A204.1 (cell line): ENCODE measurements around the gene CA10.

ENCODE experiments used
- FAIRE-seq: peaks from 2 replicates; lab custom pipeline; 2012; peaks lifted over from hg19 to GRCh38; lab: Jason Lieb, UNC

CA10 gene

DNA sequence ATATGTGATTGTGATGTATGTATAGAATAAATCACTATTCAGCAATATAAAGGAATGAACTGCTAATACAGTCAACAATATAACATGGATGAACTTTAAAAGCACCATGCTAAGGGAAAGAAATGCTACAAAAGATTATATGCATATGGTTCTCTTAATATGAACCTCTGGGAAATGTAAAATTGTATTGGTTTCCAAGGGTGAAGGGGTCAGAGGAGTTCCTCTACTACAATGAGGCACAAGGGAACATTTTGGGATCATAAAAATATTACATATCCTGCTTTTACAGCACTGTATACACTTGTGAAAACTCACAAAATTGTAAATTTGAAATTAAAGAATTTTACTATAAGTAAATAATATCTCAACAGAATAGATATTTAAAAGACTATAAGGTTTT, 111.4 kb downstream of the CA10 start:
- no peak for FAIRE-seq

DNA sequence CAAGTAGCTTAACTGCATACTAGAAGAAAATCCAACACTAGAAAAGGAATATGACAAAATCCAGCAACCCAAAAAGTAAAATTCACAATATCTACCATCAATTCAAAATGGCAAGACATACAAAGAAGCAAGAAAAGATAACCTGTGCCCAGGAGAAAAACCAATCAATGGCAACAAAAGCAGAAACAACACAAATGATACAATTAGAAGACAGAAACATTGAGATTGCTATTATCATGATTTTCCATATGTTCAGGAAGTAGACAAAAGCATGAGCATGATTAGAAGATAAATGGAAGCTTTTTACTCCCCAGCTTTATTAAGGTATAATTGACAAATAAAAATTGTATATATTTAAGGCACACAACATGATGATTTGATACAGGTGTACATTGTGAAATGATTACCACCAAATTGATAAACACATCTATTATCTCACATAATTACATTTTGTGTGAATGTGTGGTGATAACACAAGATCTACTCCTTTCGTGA, 117.3 kb downstream of the CA10 start:
- FAIRE-seq, result no peak

DNA sequence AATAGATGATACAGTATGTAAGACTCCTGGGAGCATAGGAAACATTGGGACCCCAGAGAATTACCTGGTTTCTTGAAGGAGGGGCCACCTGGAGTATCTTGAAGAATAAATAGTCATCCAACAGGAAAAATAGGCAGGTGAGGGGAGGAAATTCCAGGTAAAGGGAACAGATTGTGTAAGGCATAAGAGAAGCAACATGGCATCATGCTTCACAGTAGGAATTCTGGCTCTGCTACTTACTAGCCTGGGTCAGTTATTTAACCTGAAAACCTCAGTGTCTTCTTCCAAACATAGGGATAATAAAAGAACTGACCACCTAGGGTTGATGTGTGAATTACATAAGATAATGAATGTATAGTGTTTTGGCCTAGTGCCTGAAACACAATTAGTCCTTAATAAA, 122.1 kb downstream of the CA10 start:
- FAIRE-seq, result no peak

DNA sequence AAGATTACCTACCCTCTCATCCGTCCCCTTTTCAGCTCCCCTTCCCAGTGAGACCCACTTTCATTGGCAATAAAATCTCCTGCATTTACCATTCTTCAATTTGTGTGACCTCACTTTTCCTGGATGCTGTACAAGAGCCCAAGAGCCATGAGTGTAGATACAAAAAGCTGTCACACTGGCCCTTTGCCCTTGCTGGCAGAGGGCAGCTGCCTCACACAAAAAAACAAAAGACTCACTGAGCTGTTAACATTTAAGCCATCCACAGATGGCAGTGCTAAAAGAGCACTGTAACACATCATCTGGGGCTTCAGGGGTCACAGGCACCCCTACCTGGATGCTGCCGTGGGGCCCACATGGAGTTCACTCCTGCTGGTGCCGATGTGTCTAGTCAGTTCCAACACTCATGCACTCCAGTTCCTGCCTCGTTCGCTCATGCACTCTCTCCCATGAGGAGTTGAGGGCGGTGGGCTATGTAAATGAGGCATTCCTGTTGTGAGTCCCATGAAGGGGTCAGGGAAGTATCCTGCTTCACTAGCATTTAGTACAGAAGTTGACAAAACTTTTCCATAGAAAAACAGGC, 123.1 kb downstream of the CA10 start:
- no peak for FAIRE-seq

DNA sequence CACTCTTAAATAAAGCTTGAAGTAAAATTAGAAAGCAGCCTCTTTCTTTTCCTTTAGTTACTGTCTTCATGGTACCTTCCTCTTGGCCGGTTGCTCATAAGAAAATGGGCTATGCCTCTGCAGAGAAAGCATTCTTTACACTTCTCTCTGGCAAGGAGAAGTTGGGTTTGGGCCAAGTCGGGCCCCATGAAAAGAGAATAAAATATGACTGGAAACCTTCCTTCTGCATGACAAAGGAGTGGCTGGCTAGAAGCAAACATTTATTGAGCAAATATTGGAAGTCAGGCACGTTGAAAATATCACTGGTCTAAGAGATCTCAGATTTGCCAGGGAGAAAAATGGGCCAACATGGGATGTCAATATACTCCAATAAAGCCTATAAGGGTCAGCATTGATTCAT, 126.1 kb downstream of the CA10 start:
- FAIRE-seq, result no peak

DNA sequence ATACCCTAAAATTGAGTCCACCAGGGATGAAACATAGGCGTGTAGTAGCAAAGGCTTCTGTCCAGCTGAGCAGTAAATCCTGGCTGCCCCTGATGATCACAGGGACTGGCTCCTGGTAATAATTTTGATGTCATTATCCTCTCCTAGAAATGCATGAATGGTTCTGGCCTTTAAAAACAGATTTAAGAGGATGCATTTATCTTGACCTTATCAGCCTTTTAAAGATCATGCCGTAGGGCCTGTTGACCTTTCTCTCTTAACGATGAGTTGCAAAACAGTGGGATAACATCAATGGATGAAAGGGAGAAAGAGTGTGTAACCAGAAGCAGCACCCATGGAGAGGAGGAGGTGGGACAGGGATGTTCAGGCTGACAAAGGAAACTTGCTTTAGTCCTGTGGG, 128.5 kb downstream of the CA10 start:
- FAIRE-seq, result no peak

DNA sequence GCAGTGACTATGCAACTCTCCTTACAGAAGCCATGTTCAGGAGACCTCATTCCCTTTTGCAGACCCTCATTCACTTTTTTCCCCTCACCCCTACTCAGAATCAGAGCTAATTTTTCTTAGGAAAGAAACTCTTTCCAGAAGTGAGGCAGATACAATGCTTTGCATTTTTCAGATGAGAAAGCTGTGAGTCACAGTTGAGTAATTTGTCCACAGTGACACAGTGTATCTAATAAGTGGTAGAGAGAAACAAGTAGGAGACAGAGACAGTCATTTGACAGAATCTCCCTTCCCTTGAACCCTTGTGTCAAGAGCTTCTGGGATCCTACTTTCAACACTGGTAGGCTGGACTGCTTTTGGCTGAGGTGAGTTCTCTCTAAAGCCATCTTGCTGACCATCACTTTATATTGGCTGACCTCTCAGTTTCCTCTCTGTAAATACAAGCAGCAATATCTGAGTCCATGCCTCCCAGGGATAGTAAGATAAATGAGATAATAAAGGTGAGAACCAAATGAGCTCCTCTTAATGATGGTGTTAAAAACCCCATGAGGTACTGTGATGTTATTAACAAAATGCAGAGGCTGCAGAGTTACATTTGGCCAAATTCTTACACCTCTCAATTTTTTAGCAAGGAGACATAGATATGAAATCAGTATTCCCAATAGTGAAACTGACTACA, 130.8 kb downstream of the CA10 start:
- FAIRE-seq, result no peak

DNA sequence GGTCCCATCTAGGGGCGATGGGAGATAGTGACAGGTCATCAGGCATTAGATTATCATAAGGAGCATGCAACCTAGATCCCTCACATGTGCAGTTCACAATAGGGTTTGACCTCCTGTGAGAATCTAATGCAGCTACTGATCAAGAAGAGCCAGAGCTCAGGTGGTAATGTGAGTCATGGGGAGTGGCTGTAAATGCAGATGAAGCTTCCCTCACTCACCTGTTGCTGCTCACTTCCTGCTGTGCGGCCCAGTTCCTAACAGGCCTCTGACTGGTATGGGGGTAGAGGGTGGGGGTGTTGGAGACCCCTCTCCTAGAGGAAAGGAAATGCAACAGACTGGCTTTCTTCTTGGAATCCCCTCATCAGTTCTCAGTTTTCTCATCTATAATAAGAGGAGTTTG, 131.4 kb downstream of the CA10 start:
- FAIRE-seq, result no peak

DNA sequence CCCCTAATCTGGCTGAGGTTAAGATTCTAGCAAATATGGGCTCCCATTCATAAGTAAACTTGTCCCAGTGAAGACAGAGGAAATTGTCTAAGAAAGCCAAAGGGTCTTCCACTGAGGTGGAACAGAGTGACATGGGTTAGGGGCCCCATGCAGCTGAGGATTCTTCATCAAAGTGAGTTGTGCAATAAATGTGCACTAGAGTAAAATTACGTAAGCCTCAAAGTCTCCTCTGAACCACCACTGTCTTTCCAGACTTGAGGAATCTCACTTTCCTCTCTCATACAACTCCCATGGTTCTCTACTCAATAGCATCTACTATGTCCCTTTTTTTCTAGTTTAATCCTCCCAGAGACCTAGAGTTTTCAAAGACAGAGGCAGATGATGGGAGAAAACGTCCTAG, 132.4 kb downstream of the CA10 start:
- FAIRE-seq, result no peak

DNA sequence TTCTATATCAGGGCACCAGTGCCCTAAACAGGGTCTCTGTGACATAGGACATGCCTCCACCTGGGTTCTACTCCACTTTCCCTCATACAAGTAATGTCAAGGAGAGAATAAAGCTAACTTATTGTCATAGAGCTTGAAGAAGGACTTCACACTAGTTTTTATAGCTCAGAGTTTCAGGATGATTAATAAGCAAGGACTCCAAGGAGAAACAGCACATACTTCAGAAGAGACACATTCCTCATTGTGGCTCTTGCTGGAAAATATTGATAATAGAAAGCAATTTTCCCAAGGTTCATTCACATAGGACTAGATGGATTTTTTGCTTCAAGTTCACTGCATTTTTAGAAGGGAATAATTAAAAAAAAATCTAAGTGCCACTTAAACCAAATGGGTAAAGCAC, 133.3 kb downstream of the CA10 start:
- no peak for FAIRE-seq

DNA sequence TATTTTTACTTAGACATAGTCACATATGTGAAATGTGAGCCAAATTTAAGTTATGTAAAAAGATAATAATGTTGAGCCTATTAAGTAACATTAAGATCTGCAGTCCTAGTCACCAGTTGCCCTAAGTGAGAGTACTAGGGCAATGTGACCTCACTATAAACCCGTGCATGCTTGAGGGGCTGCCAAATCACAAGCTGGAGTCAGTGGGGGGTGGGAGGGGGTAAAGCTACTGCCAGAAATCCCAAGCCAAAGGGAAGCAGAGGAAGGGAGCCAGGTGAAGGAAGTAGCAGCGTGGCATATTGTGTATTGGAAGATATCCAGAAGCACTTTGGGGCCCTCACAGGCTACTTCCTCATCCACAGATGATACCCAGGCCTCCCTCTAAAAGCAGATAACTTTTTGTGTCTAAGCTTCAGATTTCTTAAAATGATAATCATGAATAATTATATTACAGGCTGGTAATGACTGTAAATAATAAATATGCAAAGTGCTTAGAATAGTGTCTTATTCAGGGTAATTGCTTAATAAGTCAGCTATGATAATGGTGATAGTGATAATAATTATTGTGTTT, 134.1 kb downstream of the CA10 start:
- no peak for FAIRE-seq

DNA sequence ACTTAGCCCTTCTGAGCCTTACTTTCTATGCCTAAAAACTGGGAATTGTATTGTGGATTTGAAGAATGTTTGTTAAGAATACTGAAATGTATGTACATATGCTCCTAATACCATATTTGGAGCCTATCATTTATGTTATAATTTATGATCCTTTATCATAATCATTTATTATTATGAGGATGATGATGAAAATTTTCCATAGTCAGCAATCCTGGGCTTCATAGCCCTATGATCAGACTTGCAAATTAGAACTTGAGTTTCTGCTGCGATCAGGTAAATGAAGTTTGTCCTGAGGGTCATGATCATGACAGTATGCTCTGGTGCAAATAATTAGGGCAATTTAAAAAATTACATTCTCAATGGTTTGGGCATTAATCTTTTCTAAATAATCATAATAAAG, 147.4 kb downstream of the CA10 start:
- no peak for FAIRE-seq

DNA sequence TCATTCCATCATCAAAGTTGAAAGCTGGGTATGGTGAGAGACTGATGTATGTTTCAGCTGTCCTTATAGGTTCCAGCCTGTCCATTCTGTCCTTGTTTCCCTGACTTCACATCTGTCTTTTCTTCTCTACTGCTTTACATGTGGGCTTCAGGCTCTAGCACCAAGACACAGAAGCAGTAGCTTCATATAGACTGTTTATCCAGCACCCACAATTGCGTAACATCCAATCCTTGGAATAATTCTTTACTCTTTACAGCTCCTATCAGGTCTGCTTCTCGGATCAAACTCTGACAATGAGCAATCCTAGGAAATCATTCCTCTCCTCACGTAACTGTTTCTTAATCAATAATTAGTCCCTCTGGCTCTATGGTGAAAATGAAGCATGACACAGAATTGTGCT, 158.9 kb downstream of the CA10 start:
- FAIRE-seq, result no peak

DNA sequence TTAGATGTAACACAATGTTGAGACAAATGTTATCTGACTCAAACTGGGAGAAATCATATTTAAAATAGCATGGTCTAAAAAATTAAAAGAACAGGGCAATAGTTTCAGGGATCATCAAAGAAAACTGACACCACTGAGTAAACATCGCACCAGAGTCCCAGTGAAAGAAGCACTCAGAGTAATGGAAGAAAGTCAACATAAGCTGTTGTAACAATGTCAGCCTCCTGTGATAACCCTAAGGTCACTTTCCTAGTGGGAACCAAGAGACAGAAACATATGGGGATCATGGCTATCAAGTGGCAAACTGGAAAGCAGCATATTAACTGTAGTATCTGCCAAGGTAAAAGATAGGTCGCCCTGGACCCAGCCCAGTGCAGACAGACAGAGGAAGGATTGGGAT, 160.8 kb downstream of the CA10 start:
- no peak for FAIRE-seq

DNA sequence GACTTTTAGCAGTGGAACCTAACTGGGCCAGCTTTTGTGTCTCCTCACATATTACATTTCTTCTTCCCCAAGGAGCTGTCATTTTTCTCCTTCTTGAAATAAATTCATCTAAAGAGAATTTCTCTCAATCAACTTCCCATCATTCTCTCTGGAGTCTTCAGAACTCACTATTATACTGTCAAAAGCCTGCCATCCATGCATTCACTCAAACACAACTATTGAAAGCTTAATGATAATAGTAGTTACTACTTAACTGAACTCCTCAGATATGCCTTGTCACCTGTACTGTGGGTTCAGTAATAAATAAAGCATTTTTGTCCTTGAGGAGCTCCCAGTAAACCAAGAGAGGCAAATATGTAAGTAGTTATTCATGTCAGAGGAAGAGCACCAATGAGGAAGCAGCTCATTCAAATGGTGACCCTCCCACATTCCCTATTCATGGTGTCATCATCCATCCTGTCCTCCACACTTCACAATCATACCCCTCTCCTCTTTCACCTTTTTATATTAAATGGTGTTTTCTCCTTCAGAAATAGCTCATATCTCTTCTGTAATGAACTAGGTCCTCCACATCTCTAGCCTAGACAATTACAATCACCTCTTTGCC, 162.6 kb downstream of the CA10 start:
- no peak for FAIRE-seq

DNA sequence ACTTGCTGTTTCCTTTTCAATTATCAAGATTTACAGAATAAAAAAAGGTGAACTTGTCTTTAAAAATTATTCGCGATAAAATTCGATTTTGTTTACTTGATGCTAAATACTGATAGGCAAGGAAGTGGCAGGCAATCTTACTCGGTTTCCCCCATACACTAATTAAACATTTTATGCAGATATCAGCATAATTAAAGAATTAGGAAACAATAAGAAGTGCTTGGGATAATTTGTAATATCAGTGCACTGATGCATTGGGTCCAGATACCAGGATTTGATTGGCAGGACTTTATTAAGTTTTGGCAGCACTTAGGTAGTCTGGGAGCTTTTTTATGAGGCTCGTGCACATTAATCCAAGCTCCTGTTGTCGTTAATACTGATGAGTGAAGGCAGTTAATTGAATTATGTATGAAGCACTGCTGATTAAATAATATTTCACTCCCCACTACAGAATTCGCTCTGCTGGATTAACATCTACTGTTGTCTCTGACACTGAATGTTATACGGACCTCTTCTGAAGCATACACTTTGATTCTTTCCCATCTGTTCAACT, 165.6 kb downstream of the CA10 start:
- no peak for FAIRE-seq

DNA sequence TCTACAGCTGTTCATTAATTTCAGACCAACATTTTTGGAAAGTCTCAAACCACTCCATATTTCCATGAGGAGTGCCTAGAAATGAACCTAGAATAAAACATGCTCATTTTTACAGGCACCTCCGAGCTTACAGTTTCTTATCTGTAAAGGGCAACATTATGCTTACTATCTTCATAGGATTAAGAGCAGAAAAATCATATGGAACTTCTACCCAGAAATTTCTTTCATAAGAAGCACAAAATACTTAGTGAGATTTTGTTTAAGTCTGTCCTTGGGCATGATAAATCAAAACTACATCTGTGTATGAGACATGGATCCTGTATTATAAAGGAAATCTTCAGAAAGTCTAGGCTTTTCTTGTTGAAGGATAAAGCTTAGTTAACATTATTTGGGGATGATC, 187.4 kb downstream of the CA10 start:
- FAIRE-seq, result no peak

DNA sequence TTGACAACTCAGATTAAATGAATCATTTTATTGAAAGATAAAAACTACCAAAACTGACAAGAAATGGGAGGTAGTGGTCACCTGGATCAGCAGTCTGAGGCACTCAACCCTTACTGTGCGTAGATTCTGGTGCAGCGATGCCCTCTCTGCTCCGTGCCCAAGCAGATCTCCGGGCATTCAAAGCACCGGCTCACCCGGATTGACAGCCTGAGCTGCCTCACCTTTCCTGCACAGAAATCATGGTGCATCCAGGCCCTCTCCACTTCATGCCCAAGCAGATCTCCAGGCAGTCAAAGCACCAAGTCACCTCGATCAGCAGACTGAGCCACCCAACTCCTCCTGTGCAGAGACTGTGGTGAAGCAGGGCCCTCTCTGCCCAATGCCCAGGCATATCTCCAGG, 196.8 kb downstream of the CA10 start:
- no peak for FAIRE-seq

DNA sequence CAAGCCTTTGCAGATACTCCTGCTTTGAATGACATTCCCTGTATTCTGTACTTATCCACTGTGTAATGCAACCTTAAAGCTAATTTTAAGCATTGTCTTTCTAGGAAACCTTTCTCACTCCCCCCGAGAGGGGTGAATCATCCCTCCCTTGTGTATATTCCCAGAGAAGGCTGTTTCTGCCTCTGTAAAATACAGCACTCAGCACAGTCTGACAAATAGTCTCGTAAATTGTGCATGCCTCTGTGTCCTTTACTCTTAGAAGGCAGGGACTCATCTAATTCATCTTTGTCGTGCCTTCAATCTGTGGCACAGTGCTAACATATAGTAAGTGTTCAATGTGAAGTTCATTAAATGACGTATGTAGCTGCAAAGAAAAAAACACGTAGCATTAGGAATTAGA, 200.7 kb downstream of the CA10 start:
- no peak for FAIRE-seq

DNA sequence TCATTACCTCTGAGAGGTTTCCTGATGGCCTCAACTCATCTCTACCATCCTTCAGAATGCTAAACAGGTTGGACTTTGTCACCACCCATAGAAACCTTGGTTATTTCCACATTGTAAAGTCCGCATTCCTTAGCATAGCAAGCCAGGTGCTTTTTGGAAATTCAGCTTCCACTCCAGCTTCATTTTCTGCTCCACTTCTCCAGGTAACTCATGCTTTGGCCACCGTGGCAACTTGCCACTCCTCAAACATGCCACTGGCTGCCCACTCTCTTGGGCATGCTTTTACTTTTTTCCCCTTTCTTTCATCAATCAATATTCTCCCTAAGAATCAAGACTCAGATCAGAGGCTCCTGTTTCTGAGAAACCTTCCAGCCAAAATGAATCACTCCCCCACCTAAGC, 203.3 kb downstream of the CA10 start:
- no peak for FAIRE-seq

DNA sequence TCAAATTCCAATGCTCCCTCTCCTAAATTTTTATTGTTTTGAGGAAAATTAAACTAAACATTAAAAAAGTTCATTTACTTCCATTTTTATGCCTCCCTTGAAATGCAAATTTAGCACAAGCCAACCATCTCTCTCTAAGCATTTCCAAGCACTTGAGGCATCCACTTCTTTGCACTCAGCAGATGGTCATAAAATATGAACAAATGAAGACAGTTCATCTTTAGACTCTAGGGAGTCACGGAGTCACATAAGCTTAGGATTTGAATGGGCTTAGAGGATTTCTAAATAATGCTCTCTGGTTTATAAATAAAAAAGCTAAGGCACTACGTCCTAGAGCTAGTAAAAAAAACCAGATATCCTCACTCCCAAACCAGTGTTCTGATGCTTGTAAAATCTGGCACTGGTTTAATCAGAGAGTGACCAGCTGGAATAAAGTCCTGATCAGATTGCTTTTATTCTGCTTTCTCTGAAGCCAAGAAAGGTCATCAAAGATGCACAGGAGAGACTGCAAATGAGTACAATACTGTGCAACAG, 204.2 kb downstream of the CA10 start:
- FAIRE-seq, result no peak

DNA sequence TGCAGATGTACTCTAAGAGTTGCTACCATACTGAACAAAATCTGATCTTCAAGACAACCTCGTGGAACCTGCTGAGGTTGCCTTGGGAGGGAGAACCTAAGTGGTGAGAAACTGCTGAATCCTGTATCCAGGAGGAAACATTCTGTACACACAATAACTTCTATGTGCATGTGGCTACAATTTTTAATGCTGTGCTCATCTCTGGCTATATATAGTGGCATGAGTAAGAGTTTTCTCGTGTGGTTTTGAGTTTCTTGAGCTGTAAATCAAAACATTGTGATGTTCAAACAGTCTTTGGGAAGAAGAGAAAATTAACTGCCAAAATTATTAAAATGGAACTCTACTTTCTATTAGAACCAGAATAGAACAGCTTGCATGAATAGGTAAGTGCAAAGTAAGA, 206.8 kb downstream of the CA10 start:
- FAIRE-seq, result no peak

DNA sequence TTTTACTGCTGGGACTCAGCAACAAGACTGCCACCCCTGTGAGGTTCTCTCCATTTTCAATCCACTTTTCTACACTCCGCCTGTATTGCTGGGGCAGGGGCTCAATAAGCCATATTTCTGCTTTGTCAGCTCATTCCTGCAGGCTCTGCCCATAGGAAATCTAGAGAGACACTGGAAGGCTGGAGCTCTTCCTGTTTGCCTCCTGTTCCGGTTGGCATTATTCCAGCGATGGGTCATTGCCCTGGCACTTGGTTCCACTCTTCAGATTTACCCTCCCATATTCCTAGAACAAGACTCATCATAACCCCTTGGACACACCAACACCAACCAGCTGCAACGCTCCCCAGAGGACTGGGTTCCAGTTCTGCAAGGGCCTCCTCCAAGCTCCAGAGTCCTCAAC, 210.4 kb downstream of the CA10 start:
- FAIRE-seq, result no peak
